ENCODE measurements around the gene MED19. TPM values are rescaled to one million over a fixed set of nuclear protein-coding genes. Genes with fewer than 3 reads are reported as not detected.
A peak's percentile ranks its signal among the peaks of the same experiment; 100 is the strongest.
"Not testable (repeated sequence)": the region's sequence is repeated elsewhere in the genome, so short reads cannot be mapped to it uniquely, and the experiment has no call there.

The MED19 gene
- total RNA-seq (2014; rRNA removed; shearing (Covaris generic); ENCODE audit: low replicate concordance) = 22.0 and 44.8 TPM in 2 replicates

- DNase-seq = peak; percentile 61
- Histone ChIP-seq H3K9me3 (no peaks in the 10 kb centered on the region), H3K4me3 (peak within 1 kb of the TSS; percentile 79), H3K36me3 (peaks cover 18% of the 10 kb centered on the region), H3K27me3 (no peaks in the 10 kb centered on the region)
These were observed at the start of gene MED19 for GRCh38 chr11:57711414-57712255. TSS of gene MED19 (minus strand) at chr11:57712215. CDS start at chr11:57712179, 36 bp downstream.

- DNase-seq = no peak
- no peak overlapping the region for H3K4me3 ChIP-seq
- H3K27me3 ChIP-seq = no peaks in the 10 kb centered on the region
- no peaks in the 10 kb centered on the region for H3K9me3 ChIP-seq
- H3K36me3 ChIP-seq = no peaks in the 10 kb centered on the region
These were observed 46.2 kb upstream of the MED19 start for GRCh38 chr11:57758174-57758573.

GRCh38 chr11:57752954-57753353, 40.9 kb upstream of the MED19 start:
- Histone ChIP-seq H3K4me3 (no peak overlapping the region), H3K9me3 (no peaks in the 10 kb centered on the region), H3K27me3 (no peaks in the 10 kb centered on the region), H3K36me3 (peaks cover 4% of the 10 kb centered on the region; the same call in 1 of the 2 replicates)
- no peak for DNase-seq

- no peak within 1 kb of the TSS for H3K4me3 ChIP-seq
- no peaks in the 10 kb centered on the region for H3K9me3 ChIP-seq
- no peaks in the 10 kb centered on the region for H3K27me3 ChIP-seq
- peaks cover 4% of the 10 kb centered on the region; the same call in 1 of the 2 replicates for H3K36me3 ChIP-seq
- DNase-seq = no peak
These were observed 39.8 kb upstream of the MED19 start, which contains the start of gene BTBD18 for GRCh38 chr11:57751676-57752253. TSS of gene BTBD18 (minus strand) at chr11:57751819. CDS start at chr11:57751188, 631 bp downstream.

GRCh38 chr11:57751176-57751575, 39.2 kb upstream of the MED19 start:
- Histone ChIP-seq H3K36me3 (peaks cover 4% of the 10 kb centered on the region; the same call in 1 of the 2 replicates), H3K4me3 (no peak overlapping the region), H3K9me3 (no peaks in the 10 kb centered on the region), H3K27me3 (no peaks in the 10 kb centered on the region)
- DNase-seq = no peak

- H3K4me3 ChIP-seq = no peak overlapping the region
- no peak for DNase-seq
- H3K36me3 ChIP-seq = peaks cover 31% of the 10 kb centered on the region
- no peaks in the 10 kb centered on the region for H3K27me3 ChIP-seq
- no peaks in the 10 kb centered on the region for H3K9me3 ChIP-seq
These were observed 34.9 kb upstream of the MED19 start for GRCh38 chr11:57746920-57747319.

- Histone ChIP-seq H3K4me3 (no peak overlapping the region), H3K36me3 (peaks cover 33% of the 10 kb centered on the region), H3K9me3 (no peaks in the 10 kb centered on the region), H3K27me3 (no peaks in the 10 kb centered on the region)
- DNase-seq = no peak
These were observed 33.2 kb upstream of the MED19 start for GRCh38 chr11:57745206-57745605.

- DNase-seq = no peak
- no peaks in the 10 kb centered on the region for H3K27me3 ChIP-seq
- H3K9me3 ChIP-seq = no peaks in the 10 kb centered on the region
- H3K36me3 ChIP-seq = peaks cover 39% of the 10 kb centered on the region
- no peak overlapping the region for H3K4me3 ChIP-seq
These were observed 32.3 kb upstream of the MED19 start for GRCh38 chr11:57744357-57744756.

- H3K27me3 ChIP-seq = no peaks in the 10 kb centered on the region
- no peak for DNase-seq
- H3K9me3 ChIP-seq = no peaks in the 10 kb centered on the region
- peaks cover 60% of the 10 kb centered on the region for H3K36me3 ChIP-seq
- peak overlapping the region; percentile 84 for H3K4me3 ChIP-seq
These were observed 30.1 kb upstream of the MED19 start for GRCh38 chr11:57742087-57742452.

GRCh38 chr11:57741132-57742086, 29.4 kb upstream of the MED19 start, which contains the start of gene SELENOH:
TSS of gene SELENOH (plus strand) at chr11:57741491. CDS start at chr11:57741596, 105 bp downstream.
- DNase-seq = peak; percentile 98
- Histone ChIP-seq H3K36me3 (peaks cover 63% of the 10 kb centered on the region), H3K9me3 (no peaks in the 10 kb centered on the region), H3K27me3 (no peaks in the 10 kb centered on the region), H3K4me3 (peak within 1 kb of the TSS; percentile 84)

GRCh38 chr11:57735619-57736298, 23.7 kb upstream of the MED19 start:
- no peak for DNase-seq
- no peak overlapping the region for H3K4me3 ChIP-seq
- H3K9me3 ChIP-seq = no peaks in the 10 kb centered on the region
- H3K36me3 ChIP-seq = peaks cover 45% of the 10 kb centered on the region
- H3K27me3 ChIP-seq = no peaks in the 10 kb centered on the region

- no peak for DNase-seq
- no peaks in the 10 kb centered on the region for H3K9me3 ChIP-seq
- H3K27me3 ChIP-seq = no peaks in the 10 kb centered on the region
- peaks cover 24% of the 10 kb centered on the region for H3K36me3 ChIP-seq
- no peak overlapping the region for H3K4me3 ChIP-seq
These were observed 20.6 kb upstream of the MED19 start for GRCh38 chr11:57732661-57733060.

GRCh38 chr11:57729479-57729878, 17.5 kb upstream of the MED19 start:
- DNase-seq = no peak
- Histone ChIP-seq H3K9me3 (no peaks in the 10 kb centered on the region), H3K27me3 (no peaks in the 10 kb centered on the region), H3K4me3 (no peak overlapping the region), H3K36me3 (peaks cover 19% of the 10 kb centered on the region)

- H3K4me3 ChIP-seq = no peak overlapping the region
- DNase-seq = no peak
- peaks cover 16% of the 10 kb centered on the region for H3K36me3 ChIP-seq
- H3K9me3 ChIP-seq = no peaks in the 10 kb centered on the region
- no peaks in the 10 kb centered on the region for H3K27me3 ChIP-seq
These were observed 16.8 kb upstream of the MED19 start for GRCh38 chr11:57728829-57729228.

- no peak overlapping the region for H3K4me3 ChIP-seq
- no peaks in the 10 kb centered on the region for H3K27me3 ChIP-seq
- no peaks in the 10 kb centered on the region for H3K9me3 ChIP-seq
- peaks cover 20% of the 10 kb centered on the region for H3K36me3 ChIP-seq
- DNase-seq = no peak
These were observed 15.2 kb upstream of the MED19 start for GRCh38 chr11:57727185-57727584.

- not testable (repeated sequence) for H3K4me3 ChIP-seq, H3K9me3 ChIP-seq, DNase-seq, H3K27me3 ChIP-seq
- H3K36me3 ChIP-seq = peaks cover 26% of the 10 kb centered on the region
These were observed 4.7 kb upstream of the MED19 start for GRCh38 chr11:57716726-57717125.

All from MG63 (cell line).